Thymus (tissue), 11 donors: Measurements from ENCODE around the gene MOB3C. TPM values are rescaled to one million over a fixed set of nuclear protein-coding genes. Genes with fewer than 3 reads are reported as not detected.

Experiments
- DNase-seq, 9 donors: peaks; one replicate each; pipeline ENCODE4 v3.0.0-alpha.2; 2013; ENCODE audit warnings: low spot score in 9 of 9, low read depth in 6 of 9, missing footprints in 1 of 9
- H3K27ac ChIP-seq, 2 donors: one replicate each; pipeline ENCODE4 v1.5.1; 2013; ENCODE audit warnings: control low read depth in 1 of 2, low read depth in 1 of 2, low read length in 1 of 2, mild to moderate bottlenecking in 1 of 2, moderate library complexity in 1 of 2
- H3K27me3 ChIP-seq, 2 donors: one replicate each; pipeline ENCODE4 v1.5.1; 2013; ENCODE audit warnings: low read length in 1 of 2; ENCODE audit not compliant: control insufficient read depth in 2 of 2, insufficient read depth in 1 of 2
- H3K36me3 ChIP-seq, 2 donors: one replicate each; pipeline ENCODE4 v1.5.1; 2013; ENCODE audit warnings: low read length in 1 of 2, mild to moderate bottlenecking in 1 of 2, moderate library complexity in 1 of 2; ENCODE audit not compliant: control insufficient read depth in 2 of 2, insufficient read depth in 2 of 2
- H3K4me1 ChIP-seq, 2 donors: one replicate each; pipeline ENCODE4 v1.5.1; 2013; ENCODE audit warnings: low read length in 2 of 2; ENCODE audit not compliant: control insufficient read depth in 2 of 2, insufficient read depth in 2 of 2
- H3K4me3 ChIP-seq, 2 donors: one replicate each; pipeline ENCODE4 v1.5.1; 2013; ENCODE audit warnings: low read length in 2 of 2, control low read depth in 1 of 2, mild to moderate bottlenecking in 1 of 2
- H3K9me3 ChIP-seq, 2 donors: one replicate each; pipeline ENCODE4 v1.5.1; 2013; ENCODE audit warnings: low read length in 1 of 2, mild to moderate bottlenecking in 1 of 2; ENCODE audit not compliant: control insufficient read depth in 2 of 2, insufficient read depth in 1 of 2
- WGBS: extraction: QIAGEN DNeasy Blood & Tissue Kit; methylation state at CpG from one replicate; pipeline ENCODE4 v1.1.7; 2013; 5-methylcytosine and 5-hydroxymethylcytosine counted together
- polyA plus RNA-seq: library from polyadenylated mRNA; stranded (reverse); fragments of 200-250 nt; gene quantifications from one replicate; pipeline ENCODE4 v1.2.3, GENCODE V29; 2013
- total RNA-seq: library from RNA; stranded (reverse); fragments of 120-200 nt; gene quantifications from one replicate; pipeline ENCODE4 v1.2.4, GENCODE V29; 2013
- donor health status: healthy.

The MOB3C gene
- total and polyA plus RNA-seq, 2 donors = 7.5 to 16.2 TPM

DNA sequence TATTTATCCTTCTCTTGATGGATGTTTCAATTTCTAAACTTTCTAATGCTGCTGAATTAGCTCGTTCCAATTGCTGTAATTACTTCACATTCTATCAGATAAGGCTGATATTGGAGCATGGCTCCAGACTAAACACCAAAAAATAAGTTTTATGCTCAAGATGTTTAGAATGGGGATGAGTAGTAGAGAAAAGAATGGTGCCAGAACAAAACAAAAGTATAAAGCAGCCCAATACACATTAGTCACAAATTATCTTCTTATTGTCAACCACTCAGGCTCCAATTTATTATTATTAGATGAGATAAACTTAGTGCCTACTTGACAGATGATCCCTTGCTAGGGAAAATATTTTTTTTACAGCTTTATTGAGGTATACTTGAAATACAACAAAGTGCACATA, 29.7 kb upstream of the MOB3C start:
- H3K4me1 ChIP-seq = no peaks in the 10 kb centered on the region
- peaks cover 0 to 7% of the 10 kb centered on the region in 2 donors for H3K9me3 ChIP-seq
- no peak overlapping the region for H3K27ac ChIP-seq
- 94% methylated on average over 1 of the region's 1 CpG for WGBS
- peaks cover 21 to 31% of the 10 kb centered on the region in 2 donors for H3K36me3 ChIP-seq
- no peak for DNase-seq
- H3K27me3 ChIP-seq = no peaks in the 10 kb centered on the region
- H3K4me3 ChIP-seq = no peak overlapping the region

DNA sequence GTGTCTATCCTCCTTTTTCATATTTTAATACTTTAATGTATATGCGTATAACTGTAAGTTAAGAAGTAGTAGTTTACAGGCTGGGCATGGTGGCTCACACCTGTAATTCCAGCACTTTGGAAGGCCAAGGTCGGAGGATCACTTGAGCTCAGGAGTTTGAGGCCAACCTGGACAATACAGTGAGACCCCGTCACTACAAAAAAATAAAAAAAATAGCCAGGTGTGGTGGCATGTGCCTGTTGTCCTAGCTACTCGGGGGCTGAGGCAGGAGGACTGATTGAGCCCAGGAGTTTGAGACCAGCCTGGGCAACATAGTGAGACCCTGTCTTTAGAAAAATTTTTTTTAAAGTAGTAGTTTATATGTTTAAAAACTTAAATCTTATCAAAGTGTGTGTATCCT, 29.2 kb upstream of the MOB3C start:
- H3K36me3 ChIP-seq = peaks cover 21 to 31% of the 10 kb centered on the region in 2 donors
- DNase-seq = no peak
- WGBS = 97% methylated on average over 4 of the region's 4 CpGs
- H3K9me3 ChIP-seq = peaks cover 0 to 7% of the 10 kb centered on the region in 2 donors
- no peak overlapping the region for H3K27ac ChIP-seq
- H3K27me3 ChIP-seq = no peaks in the 10 kb centered on the region
- no peaks in the 10 kb centered on the region for H3K4me1 ChIP-seq
- no peak overlapping the region for H3K4me3 ChIP-seq

DNA sequence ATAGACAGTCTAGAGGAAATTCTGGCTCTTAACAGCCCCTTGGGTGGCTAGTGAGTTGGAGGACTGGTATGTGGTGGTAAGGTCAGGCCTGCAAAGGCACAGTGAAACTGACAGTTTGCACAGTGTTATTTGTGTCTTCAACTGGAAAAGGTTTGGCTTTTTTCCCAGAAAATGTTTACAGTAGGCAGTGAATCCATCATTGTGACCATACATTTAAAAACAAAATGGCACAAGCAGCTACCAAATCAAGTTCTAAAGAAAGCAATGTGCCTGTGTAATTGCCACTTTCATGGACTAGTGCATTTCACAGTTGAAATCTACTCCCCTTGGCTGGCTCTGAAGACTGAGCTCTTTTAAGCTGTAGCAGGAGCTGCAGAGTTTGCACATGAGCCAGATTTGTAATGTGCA, 26.8 kb upstream of the MOB3C start:
- Histone ChIP-seq H3K9me3 (peaks cover 0 to 5% of the 10 kb centered on the region in 2 donors), H3K36me3 (peaks cover 13 to 16% of the 10 kb centered on the region in 2 donors), H3K27ac (no peak overlapping the region), H3K4me3 (no peak overlapping the region), H3K4me1 (no peaks in the 10 kb centered on the region), H3K27me3 (no peaks in the 10 kb centered on the region)
- no peak for DNase-seq

DNA sequence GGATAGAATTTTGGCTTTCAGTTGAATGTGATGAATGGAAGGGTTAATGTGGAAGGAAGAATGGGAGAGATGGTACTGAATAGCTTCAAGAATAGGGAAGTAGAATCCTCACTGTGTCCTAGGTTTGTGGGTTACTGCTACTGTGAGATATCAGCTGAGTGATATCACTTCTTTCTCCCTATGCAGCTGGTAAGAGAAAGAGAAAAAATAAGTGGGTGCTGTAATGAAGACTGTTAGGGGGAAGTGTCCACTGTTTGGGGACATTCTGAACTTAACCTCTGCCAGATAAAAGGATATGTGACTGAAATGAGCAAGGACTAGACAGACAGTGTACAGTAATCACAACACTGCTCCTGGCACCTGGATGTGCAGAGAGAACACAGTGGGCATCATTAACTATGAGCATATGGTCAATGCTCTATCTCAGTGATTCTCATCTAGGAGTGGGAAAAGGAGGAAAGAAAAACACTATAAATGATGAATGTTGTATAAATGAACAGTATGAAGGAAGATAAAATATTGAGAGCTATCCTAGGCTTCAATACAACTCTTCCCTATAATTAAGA, 25.6 kb upstream of the MOB3C start:
- Histone ChIP-seq H3K27me3 (no peaks in the 10 kb centered on the region), H3K4me3 (no peak overlapping the region), H3K9me3 (no peaks in the 10 kb centered on the region), H3K36me3 (peaks cover 10 to 12% of the 10 kb centered on the region in 2 donors), H3K27ac (no peak overlapping the region), H3K4me1 (no peaks in the 10 kb centered on the region)
- no peak for DNase-seq

DNA sequence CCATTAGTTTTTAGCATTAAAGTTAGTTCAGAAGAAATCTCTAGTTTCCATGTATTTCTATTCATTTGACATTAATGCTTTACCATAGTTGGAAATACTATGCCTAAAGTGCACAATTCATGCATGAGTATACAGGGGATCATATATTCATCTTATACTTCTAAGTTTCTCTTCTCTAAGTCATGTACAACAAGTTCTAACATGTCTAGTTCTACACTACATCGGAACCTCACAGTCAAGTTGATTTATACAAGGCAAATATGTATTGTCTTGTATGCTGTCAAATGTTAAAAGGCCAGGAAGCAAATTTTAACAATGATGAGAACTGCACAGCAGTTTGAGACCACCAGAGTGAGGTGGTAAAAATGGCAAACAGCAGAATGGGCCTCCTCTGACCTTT, 22.9 kb upstream of the MOB3C start:
- Histone ChIP-seq H3K36me3 (peaks cover 19 to 24% of the 10 kb centered on the region in 2 donors), H3K4me1 (no peaks in the 10 kb centered on the region), H3K27me3 (no peaks in the 10 kb centered on the region), H3K4me3 (no peak overlapping the region), H3K27ac (no peak overlapping the region), H3K9me3 (no peaks in the 10 kb centered on the region)
- WGBS = 98% methylated on average over 1 of the region's 1 CpG
- DNase-seq = no peak

DNA sequence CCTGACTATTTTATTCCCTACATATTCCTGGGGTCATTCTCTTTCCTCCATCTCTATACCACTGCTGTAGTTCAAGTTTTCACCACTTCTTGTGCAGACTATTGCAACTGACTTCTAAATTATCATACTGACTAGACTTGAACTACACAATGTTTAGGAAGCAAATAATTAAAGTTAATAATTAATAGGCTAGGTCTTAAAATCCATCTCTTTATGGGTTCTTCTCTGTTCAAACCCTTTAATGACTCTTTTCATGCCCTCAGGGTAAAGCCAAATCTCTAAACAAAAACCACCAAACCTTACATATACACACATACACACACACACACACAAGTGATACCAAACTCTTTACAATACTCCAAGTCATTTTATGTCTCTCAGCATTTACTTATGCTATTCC, 22.3 kb upstream of the MOB3C start:
- Histone ChIP-seq H3K27me3 (no peaks in the 10 kb centered on the region), H3K4me1 (no peaks in the 10 kb centered on the region), H3K4me3 (no peak overlapping the region), H3K36me3 (peaks cover 25 to 29% of the 10 kb centered on the region in 2 donors), H3K27ac (no peak overlapping the region), H3K9me3 (no peaks in the 10 kb centered on the region)
- DNase-seq = no peak

DNA sequence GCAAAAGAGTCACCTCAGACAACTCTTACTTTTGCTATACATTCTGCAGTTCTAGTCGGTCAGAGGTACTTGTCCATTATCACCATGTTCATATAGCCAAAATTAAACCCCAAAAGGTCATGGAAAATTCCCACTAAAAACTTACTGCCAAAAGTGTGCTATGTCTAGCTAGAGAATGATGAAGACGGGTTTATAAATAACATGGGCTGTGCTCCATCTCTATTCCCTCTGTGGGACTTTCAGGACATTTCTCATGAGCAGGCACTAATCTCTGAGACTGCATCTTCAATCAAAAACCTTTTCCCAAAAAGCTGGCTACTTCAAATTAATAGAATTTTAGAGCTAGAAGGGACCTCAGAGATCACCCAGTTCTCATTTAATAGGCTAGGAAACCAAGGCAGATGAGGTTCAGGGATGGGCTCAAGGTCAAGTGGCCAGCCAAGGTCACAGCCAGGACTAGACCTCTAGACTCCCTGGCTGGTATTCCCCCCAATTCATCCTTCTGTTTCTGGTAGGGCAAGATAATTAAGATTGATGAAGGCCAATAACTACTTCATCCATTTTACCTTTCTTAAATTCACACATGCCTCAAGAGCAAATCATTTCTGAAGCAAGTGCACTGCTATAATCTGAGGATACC, 21.0 kb upstream of the MOB3C start:
- WGBS = 70% methylated on average over 2 of the region's 2 CpGs
- Histone ChIP-seq H3K4me3 (no peak overlapping the region), H3K36me3 (peaks cover 23 to 29% of the 10 kb centered on the region in 2 donors), H3K27ac (no peak overlapping the region), H3K9me3 (no peaks in the 10 kb centered on the region), H3K27me3 (no peaks in the 10 kb centered on the region), H3K4me1 (no peaks in the 10 kb centered on the region)
- no peak for DNase-seq

DNA sequence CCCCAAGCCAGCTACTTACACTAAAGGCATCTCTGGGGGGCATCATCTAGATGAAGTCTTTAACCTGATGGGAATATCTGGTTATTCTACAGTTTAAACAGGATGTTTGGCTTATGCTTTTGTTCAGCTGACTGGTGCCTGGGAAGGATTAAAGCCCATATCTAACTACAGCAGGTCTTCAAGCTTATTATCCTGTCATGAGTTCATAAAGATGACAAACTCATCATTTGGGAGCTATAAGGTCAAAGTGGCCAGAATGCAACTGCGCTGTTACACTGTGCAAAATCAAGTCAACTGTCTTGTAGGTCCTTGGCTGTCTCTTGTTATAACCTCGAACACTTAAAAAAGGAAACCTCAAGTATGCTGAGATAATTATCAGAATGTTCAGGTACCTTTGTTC, 18.6 kb upstream of the MOB3C start:
- Histone ChIP-seq H3K27me3 (no peaks in the 10 kb centered on the region), H3K9me3 (no peaks in the 10 kb centered on the region), H3K4me1 (no peaks in the 10 kb centered on the region), H3K36me3 (peaks cover 34 to 39% of the 10 kb centered on the region in 2 donors), H3K4me3 (no peak overlapping the region), H3K27ac (no peak overlapping the region)
- DNase-seq = no peak
- 96% methylated on average over 2 of the region's 2 CpGs for WGBS

DNA sequence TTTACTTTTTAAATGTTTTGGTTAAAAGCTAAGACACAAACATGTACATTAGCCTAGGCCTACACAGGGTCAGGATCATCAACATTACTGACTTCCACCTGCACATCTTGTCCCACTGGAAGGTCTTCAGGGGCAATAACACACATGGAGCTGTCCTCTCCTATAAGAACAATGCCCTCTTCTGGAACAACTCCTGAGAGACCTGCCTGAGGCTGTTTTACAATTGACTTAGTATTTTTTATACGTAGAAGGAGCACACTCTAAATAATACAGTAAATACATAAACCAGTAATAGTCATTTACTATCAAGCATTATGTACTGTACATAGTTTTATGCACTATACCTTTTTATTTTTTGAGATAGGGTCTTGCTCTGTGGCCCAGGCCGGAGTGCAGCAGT, 14.1 kb upstream of the MOB3C start:
- 95% methylated on average over 2 of the region's 2 CpGs for WGBS
- Histone ChIP-seq H3K9me3 (no peaks in the 10 kb centered on the region), H3K36me3 (peaks cover 25 to 37% of the 10 kb centered on the region in 2 donors), H3K27ac (no peak overlapping the region), H3K4me3 (no peak overlapping the region), H3K4me1 (no peaks in the 10 kb centered on the region), H3K27me3 (no peaks in the 10 kb centered on the region)
- DNase-seq = no peak
